Osteoblast (primary cell): ENCODE measurements around the gene SULT4A1. TPM values are rescaled to one million over a fixed set of nuclear protein-coding genes. Genes with fewer than 3 reads are reported as not detected.

ENCODE experiments used
- DNase-seq: peaks from one replicate; pipeline ENCODE4 v3.0.0; 2011; ENCODE audit warnings: low spot score, mixed read lengths; ENCODE audit not compliant: insufficient read length; ENCODE audit errors: missing footprints
- H2AFZ ChIP-seq: 2 replicates; pipeline ENCODE4 v1.6.0; 2011; ENCODE audit warnings: mild to moderate bottlenecking, low read length
- H3K27ac ChIP-seq: 2 replicates; pipeline ENCODE4 v1.5.1; 2011; ENCODE audit warnings: mild to moderate bottlenecking, low read depth, low read length, moderate library complexity
- H3K27me3 ChIP-seq: 2 replicates; pipeline ENCODE4 v1.6.0; 2012; ENCODE audit warnings: mild to moderate bottlenecking, control low read depth, inconsistent platforms, low read length, moderate library complexity; ENCODE audit not compliant: insufficient read depth
- H3K36me3 ChIP-seq: 2 replicates; pipeline ENCODE4 v1.5.1; 2011; ENCODE audit warnings: mild to moderate bottlenecking, low read length, control low read depth, moderate library complexity; ENCODE audit not compliant: insufficient read depth
- H3K4me1 ChIP-seq: 2 replicates; pipeline ENCODE4 v1.5.1; 2011; ENCODE audit warnings: mild to moderate bottlenecking, low read length, control low read depth, moderate library complexity; ENCODE audit not compliant: insufficient read depth
- H3K4me2 ChIP-seq: 2 replicates; pipeline ENCODE4 v1.6.0; 2011; ENCODE audit warnings: mild to moderate bottlenecking, low read length; ENCODE audit not compliant: insufficient read depth
- H3K4me3 ChIP-seq: fragments of 200-600 bp; sonication (generic); 3 replicates; pipeline ENCODE4 v1.5.1; 2012; ENCODE audit warnings: mild to moderate bottlenecking, low read length, inconsistent platforms; ENCODE audit not compliant: insufficient read depth
- H3K79me2 ChIP-seq: 2 replicates; pipeline ENCODE4 v1.6.0; 2012; ENCODE audit warnings: mild to moderate bottlenecking, low read length, control low read depth, inconsistent platforms; ENCODE audit not compliant: insufficient read depth
- H3K9me3 ChIP-seq: 2 replicates; pipeline ENCODE4 v1.5.1; 2011; ENCODE audit warnings: low read depth, low read length, control low read depth
- H4K20me1 ChIP-seq: 2 replicates; pipeline ENCODE4 v1.6.0; 2012; ENCODE audit warnings: mild to moderate bottlenecking, low read length, control low read depth; ENCODE audit not compliant: insufficient read depth
- total RNA-seq: library from RNA; depleted of rRNA; stranded (reverse); fragments of >200 nt; gene quantifications from 2 replicates; pipeline ENCODE4 v1.2.3, GENCODE V29; 2012
- TF ChIP-seq, protein P1 (sequence below): IDR thresholded peaks from 2 replicates; pipeline ENCODE4 v1.5.1; 2011; ENCODE audit warnings: mild to moderate bottlenecking, low read depth, low read length, moderate library complexity; ENCODE audit errors: extremely low read depth

SULT4A1 gene
- total RNA-seq, 1 donor: under 0.01 TPM

- Histone ChIP-seq H3K36me3 (no peaks in the 10 kb centered on the region), H3K4me2 (no peak overlapping the region), H3K4me3 (no peak overlapping the region), H4K20me1 (no peaks in the 10 kb centered on the region), H3K9me3 (no peaks in the 10 kb centered on the region), H3K79me2 (no peaks in the 10 kb centered on the region), H2AFZ (no peak overlapping the region), H3K27ac (no peak overlapping the region), H3K4me1 (peaks cover 25% of the 10 kb centered on the region), H3K27me3 (no peaks in the 10 kb centered on the region)
- TF ChIP-seq, protein P1, sequence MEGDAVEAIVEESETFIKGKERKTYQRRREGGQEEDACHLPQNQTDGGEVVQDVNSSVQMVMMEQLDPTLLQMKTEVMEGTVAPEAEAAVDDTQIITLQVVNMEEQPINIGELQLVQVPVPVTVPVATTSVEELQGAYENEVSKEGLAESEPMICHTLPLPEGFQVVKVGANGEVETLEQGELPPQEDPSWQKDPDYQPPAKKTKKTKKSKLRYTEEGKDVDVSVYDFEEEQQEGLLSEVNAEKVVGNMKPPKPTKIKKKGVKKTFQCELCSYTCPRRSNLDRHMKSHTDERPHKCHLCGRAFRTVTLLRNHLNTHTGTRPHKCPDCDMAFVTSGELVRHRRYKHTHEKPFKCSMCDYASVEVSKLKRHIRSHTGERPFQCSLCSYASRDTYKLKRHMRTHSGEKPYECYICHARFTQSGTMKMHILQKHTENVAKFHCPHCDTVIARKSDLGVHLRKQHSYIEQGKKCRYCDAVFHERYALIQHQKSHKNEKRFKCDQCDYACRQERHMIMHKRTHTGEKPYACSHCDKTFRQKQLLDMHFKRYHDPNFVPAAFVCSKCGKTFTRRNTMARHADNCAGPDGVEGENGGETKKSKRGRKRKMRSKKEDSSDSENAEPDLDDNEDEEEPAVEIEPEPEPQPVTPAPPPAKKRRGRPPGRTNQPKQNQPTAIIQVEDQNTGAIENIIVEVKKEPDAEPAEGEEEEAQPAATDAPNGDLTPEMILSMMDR: no peak
- peak; percentile 95 for DNase-seq
Observed at GRCh38 chr22:43829904-43830851, 32.1 kb downstream of the SULT4A1 start.

DNA sequence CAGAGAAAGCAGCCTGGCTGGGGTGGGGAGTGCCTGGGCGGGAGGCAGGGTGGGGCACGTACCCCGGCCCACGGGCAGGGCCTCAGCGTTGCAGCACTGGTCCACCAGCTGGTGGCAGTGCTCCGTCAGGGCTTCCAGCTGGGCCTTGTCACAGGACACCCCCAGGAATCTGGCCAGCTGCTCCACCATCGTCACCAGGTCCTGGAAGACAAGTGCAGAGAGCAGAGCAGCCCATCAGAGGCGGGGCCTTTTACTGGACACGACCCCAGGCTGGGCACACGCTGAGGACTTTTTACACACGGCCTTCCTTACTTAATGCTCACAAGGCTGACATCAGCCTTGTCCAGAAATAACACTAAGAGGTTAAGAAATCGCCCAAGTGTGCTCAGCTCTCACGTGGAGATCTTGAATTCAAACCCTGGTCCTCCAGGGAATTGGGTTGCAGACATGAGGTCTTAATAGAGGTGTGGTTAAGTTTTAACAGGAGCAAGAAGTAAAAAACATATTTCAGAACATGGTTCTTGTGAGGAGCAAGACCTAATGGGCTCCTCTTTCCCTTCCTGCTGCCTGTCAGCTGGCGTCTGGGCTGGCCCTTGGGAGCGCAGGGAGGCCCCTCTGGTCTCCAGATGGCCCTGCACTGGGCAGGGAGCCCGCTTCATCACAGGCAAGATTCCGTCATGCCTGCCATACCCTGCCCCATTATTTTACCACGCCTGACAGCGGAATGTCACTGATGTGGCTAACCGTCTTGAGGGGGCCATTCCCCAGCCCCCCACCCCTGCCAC is 33.1 kb downstream of the SULT4A1 start:
- peak; percentile 93 for DNase-seq
- TF ChIP-seq, protein P1: no peak
- Histone ChIP-seq H3K27me3 (peaks cover 3% of the 10 kb centered on the region), H3K79me2 (no peaks in the 10 kb centered on the region), H3K4me1 (peaks cover 25% of the 10 kb centered on the region), H4K20me1 (no peaks in the 10 kb centered on the region), H3K4me2 (no peak overlapping the region), H3K9me3 (no peaks in the 10 kb centered on the region), H3K36me3 (no peaks in the 10 kb centered on the region), H2AFZ (no peak overlapping the region), H3K27ac (no peak overlapping the region), H3K4me3 (no peak overlapping the region)

DNA sequence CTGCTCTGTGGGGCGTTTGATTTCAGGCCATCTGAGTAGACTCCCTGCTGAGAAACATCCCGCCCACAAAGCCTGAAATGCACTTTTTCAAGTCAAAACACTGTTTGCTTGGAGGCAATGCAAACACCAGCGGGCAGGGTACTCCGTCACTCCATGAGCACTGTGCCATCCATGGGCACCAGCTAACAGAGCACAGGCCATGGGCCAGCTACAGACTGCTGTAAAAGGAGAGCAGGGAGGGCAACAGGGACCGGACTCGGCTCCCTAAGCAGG is 33.7 kb downstream of the SULT4A1 start:
- Histone ChIP-seq H3K4me1 (peaks cover 25% of the 10 kb centered on the region), H3K4me3 (no peak overlapping the region), H3K79me2 (no peaks in the 10 kb centered on the region), H3K9me3 (no peaks in the 10 kb centered on the region), H2AFZ (no peak overlapping the region), H3K27ac (no peak overlapping the region), H4K20me1 (no peaks in the 10 kb centered on the region), H3K27me3 (peaks cover 3% of the 10 kb centered on the region), H3K36me3 (no peaks in the 10 kb centered on the region), H3K4me2 (no peak overlapping the region)
- TF ChIP-seq, protein P1: no peak
- DNase-seq: no peak
